Esophagus muscularis mucosa (tissue), 4 donors: ENCODE results near the gene EPHA6. TPM values are rescaled to one million over a fixed set of nuclear protein-coding genes. Genes with fewer than 3 reads are reported as not detected.

Experiments used
- DNase-seq: peaks from one replicate; pipeline ENCODE4 v3.0.0-alpha.2; 2017; ENCODE audit errors: extremely low spot score
- H3K27ac ChIP-seq, 4 donors: fragments of 200-600 bp; sonication (generic); replicated peaks in 1 of 4; 1 replicate in 3 of 4; 2 replicates in 1 of 4; pipeline ENCODE4 v1.5.1; 2016 to 2019; ENCODE audit warnings: mild to moderate bottlenecking in 1 of 4
- H3K27me3 ChIP-seq, 4 donors: fragments of 200-600 bp; sonication (generic); one replicate each; pipeline versions ENCODE4 v1.5.1 to v1.6.0; 2016 to 2019
- H3K36me3 ChIP-seq, 4 donors: fragments of 200-600 bp; sonication (generic); one replicate each; pipeline ENCODE4 v1.5.1; 2016 to 2019
- H3K4me1 ChIP-seq, 4 donors: fragments of 200-600 bp; sonication (generic); one replicate each; pipeline ENCODE4 v1.5.1; 2016 to 2019
- H3K4me3 ChIP-seq, 4 donors: fragments of 200-600 bp; sonication (generic); 1 replicate in 2 of 4; 2 replicates in 2 of 4; pipeline ENCODE4 v1.5.1; 2016 to 2019; ENCODE audit warnings: mild to moderate bottlenecking in 4 of 4, moderate library complexity in 1 of 4
- H3K9me3 ChIP-seq, 4 donors: fragments of 200-600 bp; sonication (generic); 1 replicate in 3 of 4; 2 replicates in 1 of 4; pipeline ENCODE4 v1.5.1; 2016 to 2019
- CTCF ChIP-seq, 3 experiments: fragments of 200-600 bp in 2 of 3; fragments of 450-650 bp in 1 of 3; sonication (generic) in 2 of 3; IDR thresholded peaks; one replicate each; pipeline ENCODE4 v1.5.1; 2017 to 2019; ENCODE audit warnings: antibody characterized with exemption in 3 of 3, mild to moderate bottlenecking in 2 of 3, moderate library complexity in 1 of 3
- EP300 ChIP-seq: sonication (generic); formaldehyde crosslinking; IDR thresholded peaks from one replicate; pipeline ENCODE4 v1.6.1; 2017; ENCODE audit warnings: antibody characterized with exemption
- POLR2A ChIP-seq: fragments of 450-650 bp; IDR thresholded peaks from one replicate; pipeline ENCODE4 v1.6.1; 2017; ENCODE audit warnings: antibody characterized with exemption, moderate library complexity, mild to moderate bottlenecking, low read depth
- POLR2AphosphoS5 ChIP-seq, 2 donors: sonication (generic); formaldehyde crosslinking; IDR thresholded peaks; one replicate each; pipeline ENCODE4 v1.6.1; 2017; ENCODE audit warnings: antibody characterized with exemption in 2 of 2
- WGBS: methylation state at CpG from one replicate; pipeline ENCODE4 v1.1.5; 2018; 5-methylcytosine and 5-hydroxymethylcytosine counted together
- intact Hi-C: fragments of 100-400 bp; cut with DNase I; formaldehyde crosslinking; loops from one replicate; pipeline ENCODE4 v1.15.1; 2023
- total RNA-seq, 4 donors: library from RNA; depleted of rRNA; stranded (reverse); fragments of >200 nt; gene quantifications; one replicate each; pipeline versions ENCODE4 v1.1.0 to v1.2.1, GENCODE V29; 2016

EPHA6 gene
- total RNA-seq, 4 donors from 2014 or later = 1.8 to 8.3 (median 4.2) TPM

DNA sequence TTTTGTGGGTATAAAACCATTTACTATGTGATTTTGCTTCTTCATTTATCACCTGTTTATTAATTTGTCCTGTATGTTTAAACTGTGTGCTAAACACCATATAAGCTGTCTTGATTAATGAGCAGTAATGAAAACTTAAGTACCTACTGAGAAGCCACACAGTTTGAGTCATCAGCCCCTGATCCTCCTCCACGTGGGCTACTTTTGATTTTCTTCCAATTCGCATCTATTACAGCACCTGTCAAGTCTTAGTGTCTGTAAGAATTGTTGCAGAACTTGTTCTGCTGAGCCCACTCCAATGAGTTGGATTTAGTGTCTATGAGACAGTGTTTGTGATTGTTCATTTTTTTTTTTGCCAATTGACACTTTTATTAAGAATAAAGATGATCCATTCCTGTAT is 16.8 kb downstream of the EPHA6 start:
- no peak overlapping the region for H3K4me3 ChIP-seq
- DNase-seq = no peak
- H3K27me3 ChIP-seq = no peaks in the 10 kb centered on the region
- WGBS = 29% methylated on average over 2 of the region's 2 CpGs
- no peaks in the 10 kb centered on the region for H3K9me3 ChIP-seq
- H3K36me3 ChIP-seq = no peaks in the 10 kb centered on the region
- intact Hi-C loops = no loop called here
- H3K27ac ChIP-seq = no peak overlapping the region
- no peak for TF ChIP-seq EP300
- no peak for TF ChIP-seq POLR2AphosphoS5 (IDR thresholded peaks at IDR 0.05)
- TF ChIP-seq CTCF (IDR thresholded peaks at IDR 0.05) = no peak
- TF ChIP-seq POLR2A = no peak
- H3K4me1 ChIP-seq = no peaks in the 10 kb centered on the region

- TF ChIP-seq POLR2AphosphoS5 (IDR thresholded peaks at IDR 0.05) (no peak), POLR2A (no peak), EP300 (no peak), CTCF (IDR thresholded peaks at IDR 0.05) (no peak)
- no peak overlapping the region for H3K27ac ChIP-seq
- intact Hi-C loops = no loop called here
- no peak for DNase-seq
- no peaks in the 10 kb centered on the region for H3K36me3 ChIP-seq
- no peaks in the 10 kb centered on the region for H3K9me3 ChIP-seq
- no peaks in the 10 kb centered on the region for H3K27me3 ChIP-seq
- no peak overlapping the region for H3K4me3 ChIP-seq
- no peaks in the 10 kb centered on the region for H3K4me1 ChIP-seq
Measured at GRCh38 chr3:96833301-96833700, 18.9 kb downstream of the EPHA6 start.

DNA sequence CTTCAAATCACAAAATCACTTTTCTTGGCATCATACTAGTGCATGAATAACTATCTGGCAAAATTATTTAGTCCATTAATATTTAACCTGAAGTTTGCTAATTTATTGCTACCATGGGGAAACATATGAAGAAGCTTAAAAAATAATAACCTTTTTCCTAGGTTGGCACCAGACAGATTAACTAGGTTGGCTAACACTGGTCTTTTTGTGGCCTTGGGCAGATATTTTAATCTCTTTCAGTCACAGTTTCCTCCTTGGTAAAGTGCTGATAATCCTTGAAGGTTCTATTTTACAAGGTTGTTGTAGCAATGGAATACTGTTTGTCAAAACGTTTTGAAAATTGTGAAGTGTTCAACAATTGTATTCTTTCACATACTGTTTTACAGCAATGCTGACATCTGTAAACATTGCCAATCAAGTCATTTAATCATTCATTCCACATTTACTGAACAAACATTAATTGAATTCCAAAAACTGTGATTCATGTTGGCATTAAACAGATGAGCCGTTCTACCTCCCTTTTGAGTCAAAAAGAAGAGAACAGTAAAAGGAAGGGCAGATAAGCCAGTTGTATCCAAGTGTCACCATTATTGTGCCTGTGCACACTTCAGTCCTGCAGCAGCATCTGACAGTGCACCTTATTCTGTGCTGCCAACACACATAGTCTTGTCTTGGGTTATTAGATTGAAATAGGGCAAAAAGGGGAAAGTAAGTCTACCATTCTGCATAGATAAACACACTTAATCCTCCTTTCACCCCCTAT is 21.9 kb downstream of the EPHA6 start:
- Histone ChIP-seq H3K36me3 (no peaks in the 10 kb centered on the region), H3K9me3 (no peaks in the 10 kb centered on the region), H3K27ac (no peak overlapping the region), H3K4me1 (no peaks in the 10 kb centered on the region), H3K4me3 (no peak overlapping the region), H3K27me3 (no peaks in the 10 kb centered on the region)
- WGBS = 42% methylated on average over 2 of the region's 2 CpGs
- TF ChIP-seq EP300 (no peak), POLR2A (no peak), POLR2AphosphoS5 (IDR thresholded peaks at IDR 0.05) (no peak), CTCF (IDR thresholded peaks at IDR 0.05) (no peak)
- intact Hi-C loops = no loop called here
- no peak for DNase-seq

DNA sequence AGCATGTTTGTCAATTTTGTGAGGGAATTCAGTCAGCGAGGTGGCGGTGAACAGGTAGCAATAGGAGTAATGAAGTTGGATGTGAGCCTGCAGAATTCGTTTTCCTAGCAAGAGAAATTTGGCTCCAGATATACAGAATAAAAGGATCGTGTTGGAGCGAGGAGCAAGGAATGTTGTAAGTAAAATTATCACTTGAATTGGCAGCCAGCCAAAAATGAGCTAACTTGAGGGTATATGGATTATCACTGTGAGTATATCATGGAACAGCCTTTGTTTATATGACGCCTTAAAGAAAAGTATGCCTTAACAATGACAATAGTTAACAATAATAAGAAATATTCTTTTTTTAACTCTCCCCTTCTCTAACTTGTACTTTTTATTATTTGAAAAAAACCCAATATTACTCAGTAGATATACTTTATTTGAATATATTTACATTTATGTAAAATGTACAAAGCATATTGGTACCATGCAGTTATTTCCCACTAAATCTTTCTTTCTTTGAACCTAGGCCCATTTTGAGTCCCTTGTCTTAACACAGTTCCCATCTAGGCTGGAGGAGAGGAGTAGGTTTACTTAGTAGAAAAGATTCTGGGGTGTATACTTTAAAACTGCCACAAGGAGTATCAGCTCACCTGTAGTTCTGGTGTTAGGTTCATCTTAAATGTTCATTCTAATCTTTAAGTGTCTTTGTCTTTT is 29.3 kb downstream of the EPHA6 start:
- intact Hi-C loops = no loop called here
- H3K36me3 ChIP-seq = no peaks in the 10 kb centered on the region
- H3K27ac ChIP-seq = no peak overlapping the region
- no peaks in the 10 kb centered on the region for H3K9me3 ChIP-seq
- no peak overlapping the region for H3K4me3 ChIP-seq
- TF ChIP-seq CTCF (IDR thresholded peaks at IDR 0.05) (no peak), EP300 (no peak), POLR2AphosphoS5 (IDR thresholded peaks at IDR 0.05) (no peak), POLR2A (no peak)
- DNase-seq = no peak
- H3K4me1 ChIP-seq = peaks cover 0 to 5% (median 0%) of the 10 kb centered on the region in 4 donors
- 44% methylated on average over 6 of the region's 6 CpGs for WGBS
- no peaks in the 10 kb centered on the region for H3K27me3 ChIP-seq
